SHP77 (cell line): ENCODE measurements around the gene TRPM2.
"Not testable (repeated sequence)": the region's sequence is repeated elsewhere in the genome, so short reads cannot be mapped to it uniquely, and the experiment has no call there.

Experiments used
- DNase-seq, 2 experiments: peaks; one replicate each; lab custom pipeline; 2025; lab: John Stamatoyannopoulos, UW

TRPM2 gene

DNA sequence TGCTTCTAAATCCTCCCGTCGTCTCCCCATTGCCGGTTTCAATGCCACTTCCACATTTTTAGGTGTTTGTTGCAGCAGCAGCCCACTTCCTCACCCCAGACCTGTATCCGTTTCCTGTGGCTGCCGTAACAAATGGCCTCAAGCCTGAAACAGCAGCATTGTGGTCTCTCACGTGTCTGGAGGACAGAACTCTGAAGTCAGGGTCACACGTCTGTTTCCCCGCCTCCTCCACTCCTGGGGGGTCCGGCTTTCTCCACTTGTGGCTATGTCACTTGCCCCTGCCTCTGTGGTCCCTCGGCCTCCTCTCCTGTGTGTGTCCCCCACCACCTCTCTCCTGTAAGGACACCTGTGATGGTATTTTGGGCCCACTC lies 21.8 kb downstream of the TRPM2 start:
- no peak for DNase-seq

DNA sequence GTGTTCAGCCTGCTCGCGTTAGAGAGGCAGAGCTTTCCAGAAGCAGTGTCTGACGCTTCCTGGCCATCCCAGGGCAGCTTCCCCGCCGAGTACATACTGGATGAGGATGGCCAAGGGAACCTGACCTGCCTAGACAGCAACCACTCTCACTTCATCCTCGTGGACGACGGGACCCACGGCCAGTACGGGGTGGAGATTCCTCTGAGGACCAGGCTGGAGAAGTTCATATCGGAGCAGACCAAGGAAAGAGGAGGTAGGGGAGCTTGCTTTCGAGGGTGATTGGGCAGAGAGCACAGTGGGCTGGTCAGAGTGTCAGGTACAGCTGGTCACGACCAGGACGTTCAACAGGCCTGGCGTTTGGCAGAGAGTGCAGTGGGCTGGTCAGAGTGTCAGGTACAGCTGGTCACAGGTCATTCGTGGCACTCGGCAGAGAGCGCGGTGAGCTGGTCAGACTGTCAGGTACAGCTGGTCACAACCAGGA lies 22.4 kb downstream of the TRPM2 start:
- DNase-seq: no peak

DNA sequence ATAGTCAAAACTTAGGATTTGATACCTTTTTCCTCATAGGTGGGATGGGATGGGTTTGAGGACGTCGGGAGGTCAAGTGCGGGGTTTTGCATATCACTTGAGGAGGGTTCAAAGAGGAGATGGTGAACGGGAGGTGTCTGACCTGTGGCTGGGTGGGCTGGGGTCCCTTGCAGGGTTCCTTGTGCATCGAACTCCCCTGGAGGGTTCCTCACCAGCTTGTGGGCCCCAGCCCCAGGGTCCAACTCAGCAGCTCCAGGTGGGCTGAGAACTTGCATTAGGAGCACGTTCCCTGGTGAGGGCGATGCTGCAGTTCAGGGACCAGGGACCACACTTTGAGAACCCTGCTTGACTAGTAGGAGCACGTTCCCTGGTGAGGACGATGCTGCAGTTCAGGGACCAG lies 23.2 kb downstream of the TRPM2 start:
- DNase-seq: no peak

DNA sequence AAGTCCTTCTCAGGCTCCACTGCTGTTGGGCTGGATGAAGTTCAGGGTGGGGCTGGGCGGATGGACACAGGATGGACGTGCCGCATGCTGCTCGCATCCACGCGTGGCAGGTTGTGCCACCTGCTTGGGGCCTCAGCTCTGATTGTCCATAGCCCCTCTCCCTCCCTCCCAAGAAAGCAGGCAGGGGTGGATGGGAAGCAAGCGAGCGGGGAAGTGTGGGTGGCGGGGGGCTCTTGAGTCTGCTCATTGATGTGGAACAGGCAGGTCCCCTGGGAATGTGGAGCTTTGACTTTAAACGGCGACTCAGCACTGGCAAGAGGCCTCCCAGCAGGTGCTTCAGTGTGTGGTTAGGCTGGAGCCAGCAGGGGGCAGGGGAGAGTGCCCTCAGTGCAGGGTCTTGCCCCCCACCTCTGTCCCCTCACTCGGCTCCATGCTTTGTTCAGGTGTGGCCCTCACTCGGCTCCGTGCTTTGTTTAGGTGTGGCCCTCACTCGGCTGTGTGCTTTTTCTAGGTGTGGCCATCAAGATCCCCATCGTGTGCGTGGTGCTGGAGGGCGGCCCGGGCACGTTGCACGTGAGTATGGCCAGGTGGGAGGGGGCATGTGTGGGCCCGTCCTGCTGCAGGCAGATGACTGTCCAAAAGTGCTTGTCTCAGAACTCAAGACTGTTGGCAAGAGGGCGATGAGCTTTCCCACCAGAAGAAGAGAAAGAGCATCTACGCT lies 23.9 kb downstream of the TRPM2 start:
- DNase-seq: no peak

DNA sequence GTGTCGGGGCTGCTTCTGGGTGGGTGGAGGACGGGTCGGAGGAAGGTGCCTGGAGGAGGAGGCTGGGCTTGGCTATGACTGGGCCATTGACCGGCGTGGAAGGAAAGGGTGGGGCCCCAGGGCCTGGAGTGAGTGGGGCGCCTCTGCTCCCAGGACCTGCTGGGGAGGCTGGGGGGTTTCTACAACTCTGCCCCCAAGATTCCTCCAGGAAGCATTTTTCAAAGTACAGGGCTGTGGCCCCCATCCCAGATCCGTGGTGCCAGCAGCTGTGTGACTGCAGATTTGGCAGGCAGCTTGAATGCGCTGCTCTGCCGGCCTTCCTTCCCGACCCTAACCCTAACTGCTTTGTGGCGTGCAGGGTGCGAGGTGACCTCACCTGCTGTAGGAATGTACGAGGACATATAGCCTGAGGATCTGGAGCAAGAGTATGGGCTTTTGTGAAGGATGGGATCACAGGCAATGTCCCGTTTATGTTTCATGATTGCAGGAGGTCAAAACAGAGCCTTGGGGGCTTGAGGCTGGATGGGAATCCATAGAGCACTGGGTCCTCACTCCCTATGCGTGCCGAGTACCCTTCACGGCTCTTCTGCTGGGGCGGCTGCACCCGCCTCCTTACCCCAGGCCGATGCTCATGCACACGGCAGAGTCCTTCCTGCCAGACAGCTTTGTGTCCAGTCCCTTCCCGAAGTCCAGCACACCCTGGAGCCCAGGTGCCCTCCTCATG lies 24.7 kb downstream of the TRPM2 start:
- DNase-seq: no peak

DNA sequence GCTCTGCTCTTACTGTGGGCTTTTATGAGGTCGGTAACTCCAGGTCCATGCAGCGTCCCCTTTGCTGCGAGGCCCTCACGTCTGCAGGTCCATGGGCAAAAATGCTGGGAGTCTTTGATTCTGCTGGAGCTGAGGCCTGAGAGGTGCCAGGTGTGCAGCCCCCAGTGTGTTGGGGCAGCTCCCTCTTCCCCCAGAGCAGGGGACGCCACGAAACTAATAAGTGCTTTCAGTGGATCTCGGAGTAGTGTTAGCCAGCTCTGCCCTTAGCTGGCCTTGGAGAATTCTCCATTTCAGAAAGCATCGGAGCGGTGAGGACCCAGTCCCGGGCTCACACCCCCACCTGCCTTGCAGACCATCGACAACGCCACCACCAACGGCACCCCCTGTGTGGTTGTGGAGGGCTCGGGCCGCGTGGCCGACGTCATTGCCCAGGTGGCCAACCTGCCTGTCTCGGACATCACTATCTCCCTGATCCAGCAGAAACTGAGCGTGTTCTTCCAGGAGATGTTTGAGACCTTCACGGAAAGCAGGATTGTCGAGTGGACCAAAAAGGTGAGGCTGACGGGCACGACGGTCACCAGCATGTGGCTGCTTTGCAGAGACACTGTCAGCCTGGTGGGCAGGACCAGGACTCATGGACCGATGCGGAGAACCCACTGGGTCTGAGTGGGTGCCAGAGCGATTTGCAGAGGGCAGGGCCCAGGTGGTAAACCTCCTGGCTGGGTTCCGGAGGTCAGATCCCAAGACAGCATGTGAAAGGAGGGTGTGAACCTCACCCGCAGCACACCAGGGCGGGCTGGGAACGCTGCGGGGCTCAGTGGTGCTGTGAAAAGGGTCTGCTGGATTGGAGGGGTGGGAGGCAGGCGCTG lies 25.5 kb downstream of the TRPM2 start:
- DNase-seq: no peak

DNA sequence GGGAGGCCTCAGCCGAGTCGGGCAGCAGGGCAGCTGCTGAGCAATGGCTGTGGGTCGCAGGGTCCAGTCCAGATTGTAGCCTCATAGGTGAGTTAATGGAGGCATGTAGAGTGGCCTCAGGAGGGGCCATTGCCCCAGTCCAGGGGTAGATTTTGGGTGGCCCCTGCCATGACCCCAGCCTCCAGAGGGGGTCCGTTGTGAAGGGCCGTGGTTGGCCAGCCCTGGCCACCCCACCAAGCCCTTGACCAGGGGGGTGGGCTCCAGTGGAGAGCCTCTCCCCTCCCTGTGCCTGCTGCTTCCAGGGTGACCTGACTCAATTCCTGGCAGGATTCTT lies 26.1 kb downstream of the TRPM2 start:
- no peak for DNase-seq

DNA sequence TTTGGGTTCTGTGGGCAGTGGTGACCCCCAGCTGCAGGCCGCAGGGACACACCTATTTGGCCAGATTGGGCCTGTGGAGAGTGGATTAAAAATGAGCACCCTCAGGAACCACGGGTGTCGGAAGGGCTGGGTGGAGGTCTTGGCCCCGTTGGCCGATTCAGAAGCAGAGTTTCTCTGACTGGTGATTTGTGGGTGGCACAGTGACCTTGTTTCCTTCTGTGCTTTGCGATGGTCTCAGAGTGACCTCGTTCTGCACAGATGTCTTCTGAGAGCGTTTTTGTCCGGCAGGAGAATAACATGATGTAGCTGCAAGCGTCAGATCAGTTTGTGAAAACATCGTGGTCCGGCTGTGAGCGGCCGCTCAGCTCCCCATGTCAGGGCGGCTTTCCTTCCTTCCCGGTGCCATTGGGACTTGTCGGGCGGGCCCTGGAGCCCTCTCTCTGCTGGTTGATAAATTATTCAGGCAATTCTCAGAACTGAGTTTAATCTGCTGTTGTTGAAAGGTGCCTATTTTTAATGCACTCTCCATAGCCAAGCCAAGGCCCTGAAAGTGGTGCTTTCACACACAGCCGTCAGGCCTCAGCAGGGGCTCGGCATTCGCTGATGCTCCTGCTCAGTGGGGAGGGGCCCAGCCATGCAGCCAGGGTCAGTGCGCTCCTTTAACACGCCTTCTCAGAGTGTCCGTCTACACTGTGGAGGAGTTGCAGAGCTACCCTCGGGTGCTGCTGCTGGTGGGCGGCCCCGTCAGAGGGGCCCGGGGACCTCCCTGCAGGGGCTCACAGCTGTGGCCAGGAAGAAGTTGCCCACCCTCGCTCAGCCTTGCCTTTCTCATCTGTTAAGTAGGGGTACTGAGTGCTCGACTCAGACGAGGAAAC lies 26.8 kb downstream of the TRPM2 start:
- DNase-seq: no peak

DNA sequence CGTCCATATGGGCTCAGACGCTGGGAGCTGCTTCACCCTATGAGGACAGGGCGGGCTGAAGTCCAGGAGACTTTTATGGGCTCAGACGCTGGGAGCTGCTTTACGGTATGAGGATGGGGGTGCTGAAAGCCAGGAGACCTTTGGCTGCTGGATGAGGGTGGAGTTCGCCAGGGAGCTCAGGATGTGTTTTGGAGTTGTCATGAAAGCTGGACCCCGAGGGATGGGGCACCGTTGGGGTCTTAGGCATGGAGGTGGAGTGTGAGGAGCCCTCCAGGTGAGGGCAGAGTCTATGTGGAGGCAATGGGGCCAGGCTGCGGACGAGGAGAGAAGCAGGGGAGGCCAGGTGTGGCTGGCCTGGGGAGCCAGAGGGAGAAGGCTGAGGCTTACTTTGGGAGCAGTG lies 27.5 kb downstream of the TRPM2 start:
- no peak for DNase-seq

DNA sequence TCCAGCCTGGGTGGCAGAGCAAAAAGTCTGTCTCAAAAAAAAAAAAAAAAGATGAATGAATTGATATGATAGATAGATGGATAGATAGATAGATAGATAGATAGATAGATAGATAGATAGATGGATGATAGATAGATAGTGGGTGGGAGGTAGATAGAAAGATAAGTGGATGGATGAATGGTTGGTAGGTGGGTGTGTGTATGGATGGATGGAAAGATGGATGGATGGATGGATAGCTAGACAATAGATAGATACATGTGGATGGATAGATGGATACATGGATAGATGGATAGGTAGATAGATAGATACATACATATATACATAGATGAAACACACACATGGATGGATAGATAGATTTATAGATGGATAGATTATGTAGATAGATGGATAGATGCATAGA lies 28.5 kb downstream of the TRPM2 start:
- DNase-seq: no peak

DNA sequence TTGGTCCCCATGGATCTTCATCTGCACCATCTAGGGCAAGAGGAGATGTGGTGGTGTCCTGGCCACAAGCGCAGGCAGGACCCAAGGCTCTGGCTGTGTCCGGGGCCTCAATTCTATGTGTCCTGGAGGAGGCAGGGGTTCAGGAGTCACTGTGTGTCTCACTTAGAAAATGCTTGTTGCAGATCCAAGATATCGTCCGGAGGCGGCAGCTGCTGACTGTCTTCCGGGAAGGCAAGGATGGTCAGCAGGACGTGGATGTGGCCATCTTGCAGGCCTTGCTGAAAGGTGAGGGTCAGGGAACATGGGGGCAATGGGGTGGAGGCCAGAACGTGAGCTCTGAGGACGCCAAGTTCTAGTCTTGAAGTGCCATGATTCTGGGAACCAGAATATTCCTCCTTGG lies 29.1 kb downstream of the TRPM2 start:
- DNase-seq: no peak

DNA sequence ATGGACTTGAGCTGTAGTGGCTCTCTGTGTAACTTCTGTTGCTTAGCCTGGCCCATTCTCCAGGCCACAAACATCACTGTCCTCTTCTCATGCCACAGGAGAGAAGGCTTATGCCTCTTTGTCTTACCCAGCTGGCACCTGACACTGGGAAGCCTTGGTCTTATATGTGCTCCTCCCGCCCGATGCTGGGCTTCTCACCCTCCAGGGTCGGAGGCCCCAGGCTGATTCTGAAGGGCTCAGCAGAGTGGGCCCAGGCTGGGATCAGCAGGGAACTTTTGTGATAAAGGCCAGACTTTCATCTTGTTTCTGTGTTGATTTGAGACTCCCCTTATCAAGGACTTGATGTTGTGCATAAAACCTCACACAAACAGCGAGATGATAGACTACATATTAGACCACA lies 29.8 kb downstream of the TRPM2 start:
- DNase-seq: no peak

DNA sequence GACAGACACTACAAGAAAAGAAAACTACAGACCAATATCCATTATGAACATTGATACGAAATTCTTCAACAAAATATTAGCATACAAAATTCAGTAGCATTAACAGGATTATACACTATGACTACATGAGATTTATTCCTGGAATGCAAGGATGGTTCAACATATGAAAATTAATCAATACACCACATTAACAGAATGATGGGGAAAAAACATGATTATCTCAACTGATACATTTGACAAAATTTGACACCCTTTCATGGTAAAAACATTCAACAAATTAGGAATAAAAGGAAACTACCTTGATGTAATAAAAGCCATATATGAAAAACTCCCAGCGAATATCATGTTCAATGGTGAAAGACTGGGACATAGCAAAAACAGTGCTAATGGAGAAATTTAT lies 31.5 kb downstream of the TRPM2 start:
- no peak for DNase-seq

DNA sequence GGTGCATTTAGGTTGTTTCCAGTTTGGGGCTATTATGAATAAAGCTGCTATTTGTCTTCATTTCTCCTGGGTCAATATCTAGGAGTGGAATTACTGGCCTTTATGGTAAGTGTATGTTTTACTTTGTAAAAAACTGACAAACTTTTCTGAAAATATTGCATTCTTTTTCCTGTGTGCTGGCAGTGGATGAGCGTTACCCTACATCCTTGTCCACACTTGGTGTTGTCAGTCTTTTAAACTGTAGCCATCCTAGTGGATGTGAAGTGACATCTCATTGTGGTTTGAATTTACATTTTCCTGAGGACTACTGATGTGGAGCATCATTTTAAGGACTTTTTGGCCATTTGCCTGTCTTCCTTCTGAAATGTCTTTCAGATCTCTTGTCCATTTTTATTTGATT lies 35.9 kb downstream of the TRPM2 start:
- no peak for DNase-seq

DNA sequence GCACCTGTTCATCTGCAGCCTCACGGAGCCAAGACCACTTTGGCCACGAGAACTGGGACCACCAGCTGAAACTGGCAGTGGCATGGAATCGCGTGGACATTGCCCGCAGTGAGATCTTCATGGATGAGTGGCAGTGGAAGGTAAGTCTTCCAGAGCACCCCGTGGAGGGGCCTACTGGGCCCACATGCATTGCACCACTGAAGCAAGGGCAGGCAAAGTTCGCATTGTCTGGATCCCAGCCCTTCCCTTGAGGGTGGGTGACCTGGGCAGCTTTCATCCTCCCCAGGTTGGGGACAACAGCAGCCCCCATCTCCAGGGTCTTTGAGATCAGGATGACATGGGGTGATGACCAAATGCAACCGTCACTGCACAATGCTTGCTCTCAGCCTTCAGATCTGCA lies 37.5 kb downstream of the TRPM2 start:
- DNase-seq: no peak

DNA sequence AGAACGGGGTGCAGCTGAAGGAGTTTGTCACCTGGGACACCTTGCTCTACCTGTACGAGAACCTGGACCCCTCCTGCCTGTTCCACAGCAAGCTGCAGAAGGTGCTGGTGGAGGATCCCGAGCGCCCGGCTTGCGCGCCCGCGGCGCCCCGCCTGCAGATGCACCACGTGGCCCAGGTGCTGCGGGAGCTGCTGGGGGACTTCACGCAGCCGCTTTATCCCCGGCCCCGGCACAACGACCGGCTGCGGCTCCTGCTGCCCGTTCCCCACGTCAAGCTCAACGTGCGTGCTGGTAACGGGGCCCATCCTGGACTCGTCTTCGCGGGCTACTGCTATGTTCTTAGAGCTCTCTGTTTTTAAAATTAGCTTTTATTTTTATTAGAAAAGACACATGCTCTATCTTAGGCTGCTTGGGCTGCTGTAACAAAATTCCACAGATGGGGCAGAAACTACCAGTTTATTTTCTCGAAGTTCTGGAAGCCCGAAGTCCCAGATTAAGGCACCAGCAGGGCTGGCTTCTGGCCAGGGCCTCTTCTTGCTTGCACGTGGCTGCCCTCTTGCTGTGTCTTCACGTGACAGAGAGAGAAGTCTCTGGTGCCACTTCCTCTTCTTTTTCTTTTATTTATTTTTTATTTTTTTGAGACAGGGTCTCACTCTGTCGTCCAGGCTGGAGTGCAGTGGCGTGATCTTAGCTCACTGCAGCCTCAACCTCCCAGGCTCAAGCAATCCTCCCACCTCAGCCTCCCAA lies 38.1 kb downstream of the TRPM2 start:
- no peak for DNase-seq

DNA sequence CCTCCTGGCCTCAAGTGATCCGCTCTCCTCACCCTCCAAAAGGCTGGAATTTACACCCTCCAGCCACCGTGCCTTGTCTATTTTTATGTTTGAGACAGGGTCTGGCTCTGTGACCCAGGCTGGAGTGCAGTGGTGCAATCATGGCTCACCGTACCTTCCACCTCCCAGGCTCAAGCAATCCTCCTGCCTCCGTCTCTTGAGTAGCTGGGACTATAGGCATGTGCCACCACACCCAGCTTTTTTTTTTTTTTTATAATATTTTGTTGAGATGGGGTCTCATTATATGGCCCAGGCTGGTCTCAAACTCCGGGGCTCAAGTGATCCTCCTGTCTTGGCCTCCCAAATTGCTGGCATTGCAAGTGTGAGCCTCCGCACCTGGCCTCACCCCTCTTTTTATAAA lies 38.8 kb downstream of the TRPM2 start:
- no peak for DNase-seq

DNA sequence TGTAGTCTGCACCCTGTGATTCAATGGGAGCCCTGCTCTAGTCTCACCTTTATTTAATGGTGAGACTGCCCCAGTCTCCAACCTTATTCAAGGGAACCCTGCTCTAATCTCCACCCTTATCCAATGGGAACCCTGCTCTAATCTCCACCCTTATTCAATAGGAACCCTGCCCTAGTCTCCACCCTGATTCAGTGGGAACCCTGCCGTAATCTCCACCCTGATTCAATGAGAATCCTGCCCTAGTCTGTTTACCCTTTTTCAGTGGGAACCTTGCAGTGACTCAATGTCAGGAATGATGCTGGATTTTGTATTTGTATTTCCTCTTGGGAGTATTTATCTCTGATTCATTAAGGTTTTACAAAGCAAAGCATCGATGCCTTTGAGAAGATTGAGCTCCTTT lies 39.5 kb downstream of the TRPM2 start:
- DNase-seq: no peak

DNA sequence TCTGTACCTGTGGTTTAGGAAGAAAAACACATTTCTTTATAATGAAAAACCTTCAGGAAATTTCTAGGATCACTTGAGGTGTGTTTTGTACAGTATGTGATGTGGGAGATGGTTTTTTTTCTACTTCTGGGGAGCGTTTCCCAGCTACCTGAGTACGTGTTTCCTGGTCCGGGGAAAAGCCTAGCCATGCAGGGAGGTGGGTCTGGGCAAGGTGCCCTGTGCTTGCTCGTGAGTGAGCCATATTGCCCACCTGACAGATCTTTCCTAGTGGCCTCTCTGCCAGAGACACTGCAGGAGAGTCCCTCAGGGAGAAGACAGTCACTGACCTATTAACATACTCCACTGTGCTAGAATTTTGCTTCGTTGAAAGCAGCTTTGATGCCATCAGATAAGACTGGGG lies 41.3 kb downstream of the TRPM2 start:
- DNase-seq: no peak

DNA sequence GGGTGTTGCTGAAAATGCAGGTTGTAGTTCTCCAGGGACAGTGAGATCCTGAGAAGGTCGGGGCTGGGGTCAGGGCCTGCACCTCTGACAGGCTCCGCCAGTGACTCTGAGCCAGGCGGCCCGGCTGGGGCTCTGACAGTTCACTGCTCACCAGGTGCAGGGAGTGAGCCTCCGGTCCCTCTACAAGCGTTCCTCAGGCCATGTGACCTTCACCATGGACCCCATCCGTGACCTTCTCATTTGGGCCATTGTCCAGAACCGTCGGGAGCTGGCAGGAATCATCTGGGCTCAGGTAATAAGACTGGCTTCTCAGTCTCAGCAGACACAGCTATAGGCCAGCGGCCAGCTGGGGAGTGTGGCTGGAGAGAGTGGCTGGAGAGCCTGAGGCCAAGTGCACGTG lies 41.8 kb downstream of the TRPM2 start:
- no peak for DNase-seq

DNA sequence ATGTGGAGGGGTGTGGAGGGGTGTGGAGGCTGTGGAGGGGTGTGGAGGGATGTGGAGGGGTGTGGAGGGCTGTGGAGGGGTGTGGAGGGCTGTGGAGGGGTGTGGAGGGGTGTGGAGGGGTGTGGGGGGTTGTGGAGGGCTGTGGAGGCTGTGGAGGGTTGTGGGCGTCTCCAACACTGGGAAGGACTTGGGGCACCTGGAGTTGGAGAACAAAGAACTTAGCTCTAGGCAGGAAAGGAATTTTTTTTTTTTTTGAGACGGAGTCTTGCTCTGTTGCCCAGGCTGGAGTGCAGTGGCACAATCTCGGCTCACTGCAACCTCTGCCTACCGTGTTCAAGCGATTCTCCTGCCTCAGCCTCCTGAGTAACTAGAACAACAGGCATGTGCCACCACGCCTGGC lies 43.4 kb downstream of the TRPM2 start:
- not testable (repeated sequence) for DNase-seq
